GM18951 (cell line): ENCODE results near the gene RCSD1.

Experiments used
- POLR2A ChIP-seq: IDR thresholded peaks from 4 replicates; pipeline ENCODE4 v1.6.1; 2011; ENCODE audit warnings: mild to moderate bottlenecking; ENCODE audit not compliant: insufficient read length, insufficient read depth; ENCODE audit errors: extremely low read depth
- in situ Hi-C: fragments of 300-500 bp; cut with MboI; formaldehyde crosslinking; loops from one replicate; pipeline ENCODE4 v1.12.0; 2022; ENCODE audit warnings: low sequenced_read_pairs, mixed read lengths, inconsistent platforms; ENCODE audit not compliant: unreplicated experiment

The RCSD1 gene

GRCh38 chr1:167750641-167751040 is 120.6 kb downstream of the RCSD1 start:
- TF ChIP-seq POLR2A, result no peak
- in situ Hi-C loops, result no loop called here

- in situ Hi-C loops, result no loop called here
- TF ChIP-seq POLR2A, result no peak
Observed at GRCh38 chr1:167751676-167752075, 121.6 kb downstream of the RCSD1 start.

- TF ChIP-seq POLR2A, result no peak
- in situ Hi-C loops, result no loop called here
Observed at GRCh38 chr1:167752219-167752985, 122.4 kb downstream of the RCSD1 start.

GRCh38 chr1:167755654-167756053 is 125.6 kb downstream of the RCSD1 start:
- in situ Hi-C loops, result no loop called here
- TF ChIP-seq POLR2A, result no peak
